GM04503 (cell line): ENCODE measurements around the gene DHPS.
A peak's percentile ranks its signal among the peaks of the same experiment; 100 is the strongest.
"Not testable (repeated sequence)": the region's sequence is repeated elsewhere in the genome, so short reads cannot be mapped to it uniquely, and the experiment has no call there.

ENCODE experiments used
- DNase-seq: peaks from one replicate; pipeline ENCODE4 v3.0.0-alpha.2; 2012; ENCODE audit warnings: low read depth

DHPS gene

DNA sequence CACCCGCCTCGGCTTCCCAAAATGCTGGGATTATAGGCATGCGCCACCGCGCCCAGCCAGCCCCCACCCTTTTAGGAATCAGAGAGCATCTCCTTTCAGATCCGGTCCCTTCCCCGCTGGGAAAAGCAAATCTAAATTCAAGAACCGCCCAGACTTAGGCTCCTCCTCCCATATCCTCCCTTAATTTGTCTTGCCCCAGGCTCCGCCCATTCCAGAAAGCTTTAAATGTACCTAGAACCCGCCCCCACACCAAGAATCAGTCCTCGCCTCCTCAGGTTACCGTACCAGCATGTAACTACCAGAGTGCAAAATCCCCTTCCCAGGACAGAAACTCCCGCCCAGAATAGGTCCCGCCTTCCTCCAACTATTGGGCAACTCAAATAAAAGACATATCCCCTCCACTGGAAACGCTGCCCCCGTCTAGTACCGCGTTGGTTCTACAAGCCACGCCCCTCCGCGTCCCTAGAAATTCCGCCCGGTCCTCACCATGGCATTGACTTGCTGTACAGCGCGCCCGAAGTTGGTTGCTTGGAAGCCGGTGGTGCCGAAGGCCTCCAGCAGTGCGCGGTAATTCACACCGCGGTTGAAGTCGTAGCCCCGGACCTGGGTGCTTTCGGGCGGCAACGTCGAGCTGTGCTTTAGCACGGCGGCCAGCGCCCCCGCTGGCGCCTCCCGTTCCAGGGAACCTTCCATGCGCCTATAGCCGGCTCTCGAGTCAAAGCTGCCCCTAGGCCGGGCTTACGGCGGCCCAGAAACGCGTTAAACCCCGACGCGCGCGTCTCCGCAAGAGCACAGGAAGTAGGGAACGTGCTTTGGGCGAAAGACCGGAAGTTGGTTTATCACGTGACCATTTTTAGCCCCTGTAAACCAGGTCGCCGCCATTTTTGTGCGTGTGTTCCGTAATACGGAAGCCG is at the start of gene DHPS:
DHPS (minus strand) TSS at position 807 of the 914 bp plus-strand sequence; CDS start at position 693, 114 bp downstream.
- DNase-seq = peak; percentile 83

GRCh38 chr19:12731337-12731736 is 49.7 kb upstream of the DHPS start:
- no peak for DNase-seq

DNA sequence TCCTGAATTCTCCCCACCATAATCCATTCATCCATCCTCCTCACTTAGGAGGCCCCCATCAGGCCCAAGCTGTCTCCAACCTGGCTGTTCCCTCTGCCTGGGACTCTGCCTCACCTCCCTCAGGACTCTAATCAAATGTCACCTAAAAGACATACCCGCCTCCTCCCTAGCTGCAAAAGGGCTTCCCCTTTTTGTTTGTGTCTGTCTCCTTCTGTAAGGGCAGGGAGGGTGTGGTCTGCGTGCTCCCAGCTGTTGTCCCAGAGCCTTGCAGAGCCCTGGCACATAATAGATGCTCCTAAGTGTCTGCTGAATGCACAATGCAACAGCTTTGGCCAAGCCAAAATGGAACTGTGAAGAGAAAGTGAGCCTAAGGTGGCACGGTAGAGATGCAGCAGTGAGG is 48.4 kb upstream of the DHPS start:
- no peak for DNase-seq

GRCh38 chr19:12727745-12728433 is 46.2 kb upstream of the DHPS start:
- DNase-seq = no peak

DNA sequence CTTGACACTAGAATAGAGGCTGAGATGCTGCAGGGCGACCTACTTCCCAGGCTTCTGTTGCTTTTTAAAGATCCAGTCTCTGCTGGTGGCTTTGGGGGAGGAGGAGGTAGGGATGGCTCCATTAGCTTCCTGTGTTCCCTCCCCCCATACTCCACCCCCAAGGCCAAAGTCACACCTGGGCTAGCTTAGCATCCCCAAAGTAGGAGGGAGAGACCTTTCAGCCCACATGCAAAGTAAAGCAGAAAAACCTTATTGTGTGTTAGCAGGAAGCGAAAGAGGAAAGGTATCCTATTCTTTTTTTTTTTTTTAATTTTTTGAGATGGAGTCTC is 45.3 kb upstream of the DHPS start:
- no peak for DNase-seq

DNA sequence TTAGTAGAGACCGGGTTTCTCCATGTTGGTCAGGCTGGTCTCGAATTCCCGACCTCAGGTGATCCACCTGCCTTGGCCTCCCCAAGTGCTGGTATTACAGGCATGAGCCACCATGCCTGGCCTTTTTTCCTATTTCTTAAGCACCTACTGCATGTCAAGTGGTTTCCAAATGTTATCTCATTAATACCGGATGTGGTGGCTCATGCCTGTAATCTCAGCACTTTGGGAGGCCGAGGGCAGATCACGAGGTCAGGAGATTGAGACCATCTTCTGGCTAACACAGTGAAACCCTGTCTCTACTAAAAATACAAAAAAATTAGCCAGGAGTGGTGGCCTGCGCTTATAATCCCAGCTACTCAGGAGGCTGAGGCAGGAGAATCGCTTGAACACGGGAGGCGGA is 43.9 kb upstream of the DHPS start:
- not testable (repeated sequence) for DNase-seq

DNA sequence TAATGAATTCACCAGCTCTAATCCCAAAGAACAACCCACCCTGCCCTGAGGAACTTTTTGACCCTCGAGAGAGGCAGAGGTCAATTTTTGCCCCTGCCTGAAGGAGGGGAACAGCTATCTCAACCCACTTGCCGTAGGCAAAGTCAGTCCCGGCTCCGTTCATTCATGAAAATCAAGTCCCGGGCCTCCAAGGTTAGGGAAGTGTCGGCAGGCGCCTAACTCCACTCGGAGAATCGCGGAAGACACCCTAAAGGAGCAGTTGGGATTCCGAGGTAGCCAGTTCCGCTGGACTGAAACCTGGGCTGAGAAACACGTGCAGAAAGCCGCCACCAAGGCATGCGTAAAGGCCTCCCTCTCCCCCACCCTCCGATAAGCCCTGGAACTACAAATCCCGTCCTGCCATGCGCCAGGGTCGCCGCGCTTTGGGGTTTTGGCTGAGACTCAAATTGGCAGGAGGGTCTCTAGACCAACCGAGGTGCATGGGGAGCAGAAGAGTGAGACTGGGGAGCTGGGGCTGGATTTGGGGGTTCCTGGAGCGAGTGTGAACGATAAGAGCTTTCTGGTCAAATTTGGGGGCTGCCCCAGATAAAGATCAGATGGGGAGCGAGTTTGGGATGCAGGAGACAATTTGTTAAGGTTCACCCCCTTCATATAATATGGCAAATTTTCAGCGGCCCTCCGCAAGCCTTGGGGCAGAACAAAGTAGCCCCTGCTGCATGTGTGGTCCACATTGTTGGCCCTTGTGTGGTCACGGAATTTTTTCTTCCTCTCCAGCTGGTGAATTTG is 42.2 kb upstream of the DHPS start, which contains the start of gene TNPO2:
TNPO2 (minus strand) TSS at position 292 of the 786 bp plus-strand sequence. CDS start 2,955 bp downstream, outside the sequence.
- no peak for DNase-seq

DNA sequence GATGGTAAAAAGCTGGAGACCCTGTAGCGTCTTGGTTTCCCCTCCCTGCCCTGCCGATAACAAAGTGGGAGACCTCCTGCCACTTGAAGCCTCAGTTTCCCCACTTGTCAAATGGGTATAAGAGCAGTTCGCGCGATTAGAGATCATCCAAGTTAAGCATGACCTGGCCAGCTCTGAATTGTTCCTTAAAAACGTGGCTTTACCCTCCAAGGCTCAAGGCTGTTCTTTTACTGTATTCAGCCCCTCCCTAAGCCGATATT is 41.6 kb upstream of the DHPS start:
- no peak for DNase-seq

- DNase-seq = peak; percentile 89
These were observed 41.1 kb upstream of the DHPS start for GRCh38 chr19:12722566-12723380.

- DNase-seq = no peak
These were observed 40.2 kb upstream of the DHPS start for GRCh38 chr19:12721656-12722565.

DNA sequence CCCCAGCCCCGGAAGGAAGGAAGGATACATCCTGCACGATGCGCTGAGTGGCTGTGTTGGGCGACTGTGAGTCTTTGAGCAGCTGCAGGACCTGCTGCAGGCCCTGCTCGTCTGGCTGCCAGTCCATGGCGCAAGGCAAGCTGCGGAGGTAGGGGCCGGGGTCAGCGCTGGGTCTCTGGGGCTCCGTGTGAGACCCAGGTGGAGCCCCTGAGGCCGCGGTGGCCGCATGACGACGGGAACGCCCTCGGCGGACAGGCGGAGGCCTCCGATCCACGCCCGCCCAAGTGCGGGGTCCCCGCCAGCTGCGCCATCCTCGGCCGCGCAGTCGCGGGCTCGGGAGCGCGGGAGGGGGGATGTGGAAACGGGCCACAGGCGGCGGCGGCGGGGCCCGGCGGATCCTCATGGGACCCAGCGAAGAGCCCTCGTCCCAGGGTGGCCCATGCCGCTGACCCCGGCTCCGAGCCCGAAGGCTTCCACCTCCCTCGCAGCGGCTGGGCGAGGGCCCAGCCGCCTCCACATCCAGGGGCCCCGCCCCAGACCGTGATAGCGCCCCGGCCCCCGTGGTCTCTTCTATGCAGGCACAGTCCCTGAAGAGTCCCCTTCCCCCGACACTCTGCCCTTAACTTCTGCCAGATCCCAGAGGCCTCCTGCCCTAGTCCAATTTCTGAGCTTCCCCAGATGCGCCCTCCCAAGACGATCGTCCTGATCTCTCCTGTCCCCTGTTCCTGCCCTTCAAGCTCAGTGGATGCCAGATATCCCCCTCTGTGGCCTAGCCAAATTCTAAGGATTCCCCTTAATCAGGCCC is 39.4 kb upstream of the DHPS start:
- DNase-seq = no peak

- no peak for DNase-seq
These were observed 38.6 kb upstream of the DHPS start for GRCh38 chr19:12720296-12720695.

- no peak for DNase-seq
These were observed 34.2 kb upstream of the DHPS start for GRCh38 chr19:12715929-12716328.

DNA sequence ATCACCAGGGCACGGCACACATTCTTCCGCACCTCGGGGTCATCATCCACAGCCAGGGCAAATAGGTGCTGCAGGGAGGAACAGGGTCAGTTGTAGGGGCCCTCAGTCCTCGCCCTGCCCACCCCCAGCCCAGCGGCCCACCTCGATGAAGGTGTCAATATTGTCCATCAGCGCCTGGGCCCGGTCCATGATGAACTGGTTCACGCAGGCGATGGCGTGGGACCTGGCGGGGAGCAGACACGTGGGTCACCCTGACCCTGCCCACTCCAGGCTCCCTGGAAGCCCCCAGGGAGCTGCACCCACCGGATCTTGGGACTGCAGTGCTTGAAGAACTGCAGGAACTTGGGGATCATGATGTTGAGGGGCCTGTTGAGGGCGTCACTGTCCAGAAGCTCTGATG is 33.4 kb upstream of the DHPS start:
- no peak for DNase-seq

- DNase-seq = not testable (repeated sequence)
These were observed 31.6 kb upstream of the DHPS start for GRCh38 chr19:12713304-12713703.

GRCh38 chr19:12712077-12712476 is 30.4 kb upstream of the DHPS start:
- DNase-seq = not testable (repeated sequence)

DNA sequence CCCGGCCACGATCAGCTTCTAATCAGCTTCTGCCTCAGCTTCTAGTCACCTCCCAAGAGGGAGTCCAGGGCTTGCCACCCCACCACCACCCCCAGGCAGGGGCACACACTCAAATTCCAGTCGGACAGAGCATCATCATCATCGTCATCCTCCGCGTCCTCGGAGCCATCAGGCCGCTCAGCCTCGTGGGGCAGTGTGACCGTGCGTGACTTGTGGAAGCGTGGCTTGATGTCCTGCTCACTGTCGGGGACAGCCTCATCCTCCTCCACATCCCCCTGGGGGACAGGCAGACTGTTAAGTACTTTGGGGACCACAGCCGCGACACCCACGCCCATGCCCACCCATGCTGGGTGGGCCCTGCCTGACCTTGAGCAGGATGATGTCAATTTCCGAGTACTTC is 29.5 kb upstream of the DHPS start:
- DNase-seq = no peak

GRCh38 chr19:12708641-12709040 is 27.0 kb upstream of the DHPS start:
- no peak for DNase-seq

DNA sequence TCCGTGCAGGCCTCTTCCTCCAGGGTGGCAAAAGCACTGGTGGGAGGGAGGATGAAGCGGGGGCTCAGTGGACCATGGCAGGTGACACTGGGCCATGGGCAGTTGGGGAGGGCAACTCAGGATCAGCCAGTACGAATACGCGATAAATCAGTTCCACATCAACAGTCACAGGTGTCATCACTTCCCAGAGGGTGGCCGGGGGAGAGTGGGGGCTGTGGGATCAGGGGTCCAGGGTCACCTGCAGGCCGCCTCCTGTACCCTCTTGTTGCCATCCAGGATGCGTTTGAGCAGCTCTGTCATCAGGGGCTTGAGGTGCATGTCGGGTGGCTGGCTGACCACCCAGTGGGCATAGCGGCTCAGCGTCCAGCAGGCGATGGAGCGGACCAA is 24.6 kb upstream of the DHPS start:
- DNase-seq = no peak
